SK-N-SH (cell line): ENCODE data around the gene SNRPE. TPM values are rescaled to one million over a fixed set of nuclear protein-coding genes. Genes with fewer than 3 reads are reported as not detected.

ENCODE experiments used
- CTCF ChIA-PET: fragments of 300-600, 350-600 bp; formaldehyde crosslinking; extraction: SDS; loops from one replicate; lab custom pipeline; 2021; lab: Yijun Ruan, JAX
- POLR2A ChIA-PET: fragments of 350-600 bp; sonication (Branson Sonifier 250); formaldehyde crosslinking; extraction: SDS; loops from one replicate; lab custom pipeline; 2020; ENCODE audit warnings: antibody characterized with exemption, inconsistent platforms; lab: Yijun Ruan, JAX
- DNase-seq: peaks from one replicate; pipeline ENCODE4 v3.0.0; 2012
- H2AFZ ChIP-seq: fragments of 200-600 bp; sonication (generic); 2 replicates; pipeline ENCODE4 v1.8.1; 2016; ENCODE audit warnings: antibody characterized with exemption, mild to moderate bottlenecking, low read depth
- H3F3A ChIP-seq: fragments of 200-600 bp; sonication (generic); replicated peaks from 2 replicates; pipeline ENCODE3; 2016; ENCODE audit warnings: antibody characterized with exemption, mild to moderate bottlenecking; ENCODE audit not compliant: insufficient read depth
- H3K27ac ChIP-seq, 2 experiments: fragments of 200-500 bp in 1 of 2; fragments of 200-600 bp in 1 of 2; sonication (Bioruptor generic) in 1 of 2; sonication (generic), shearing (Covaris generic) in 1 of 2; 2 replicates each; pipeline versions ENCODE4 v1.5.1 to v1.6.1; 2014 to 2016; ENCODE audit warnings: low read depth in 2 of 2, inconsistent platforms in 1 of 2, low read length in 1 of 2, mild to moderate bottlenecking in 1 of 2, mixed read lengths in 1 of 2
- H3K27me3 ChIP-seq: fragments of 200-600 bp; sonication (generic), shearing (Covaris generic); 2 replicates; pipeline ENCODE4 v1.6.1; 2016; ENCODE audit warnings: mixed run types; ENCODE audit not compliant: insufficient read depth
- H3K36me3 ChIP-seq, 2 experiments: fragments of 200-500 bp in 1 of 2; fragments of 200-600 bp in 1 of 2; sonication (Bioruptor generic) in 1 of 2; sonication (generic) in 1 of 2; replicated peaks in 1 of 2; 2 replicates each; pipeline versions ENCODE3 to v1.5.1; 2014 to 2016; ENCODE audit warnings: low read length in 1 of 2, mild to moderate bottlenecking in 1 of 2; ENCODE audit not compliant: insufficient read depth in 2 of 2, control insufficient read depth in 1 of 2
- H3K4me1 ChIP-seq, 2 experiments: fragments of 200-500 bp in 1 of 2; fragments of 200-600 bp in 1 of 2; sonication (Bioruptor generic) in 1 of 2; sonication (generic), shearing (Covaris generic) in 1 of 2; 2 replicates each; pipeline versions ENCODE4 v1.5.1 to v1.6.1; 2014 to 2016; ENCODE audit warnings: low read depth in 1 of 2, low read length in 1 of 2, mixed run types in 1 of 2; ENCODE audit not compliant: insufficient read depth in 2 of 2, control insufficient read depth in 1 of 2
- H3K4me2 ChIP-seq: fragments of 200-600 bp; sonication (generic), shearing (Covaris generic); 2 replicates; pipeline ENCODE4 v1.6.1; 2017; ENCODE audit warnings: mixed run types
- H3K4me3 ChIP-seq, 2 experiments: fragments of 200-500 bp in 1 of 2; fragments of 200-600 bp in 1 of 2; sonication (Bioruptor generic) in 1 of 2; sonication (generic), shearing (Covaris generic) in 1 of 2; 2 replicates each; pipeline versions ENCODE4 v1.5.1 to v1.8.1; 2014 to 2016; ENCODE audit warnings: low read depth in 2 of 2, inconsistent platforms in 1 of 2, low read length in 1 of 2, mild to moderate bottlenecking in 1 of 2, mixed read lengths in 1 of 2, moderate library complexity in 1 of 2
- H3K79me2 ChIP-seq: fragments of 200-600 bp; sonication (generic); 2 replicates; pipeline ENCODE4 v1.8.1; 2017; ENCODE audit warnings: mild to moderate bottlenecking; ENCODE audit not compliant: insufficient read depth
- H3K9ac ChIP-seq: fragments of 200-600 bp; sonication (generic); 2 replicates; pipeline ENCODE4 v1.6.1; 2017; ENCODE audit warnings: mixed run types
- H3K9me2 ChIP-seq: fragments of 200-600 bp; sonication (generic); 2 replicates; pipeline ENCODE4 v1.6.1; 2017; ENCODE audit warnings: mixed run types
- H3K9me3 ChIP-seq: fragments of 200-600 bp; sonication (generic); 2 replicates; pipeline ENCODE4 v1.6.1; 2017; ENCODE audit warnings: mixed run types, mild to moderate bottlenecking, moderate library complexity
- H4K20me1 ChIP-seq: fragments of 200-600 bp; sonication (generic); 2 replicates; pipeline ENCODE4 v1.6.1; 2017; ENCODE audit warnings: mild to moderate bottlenecking, mixed run types; ENCODE audit not compliant: insufficient read depth
- ELF1 ChIP-seq: IDR thresholded peaks from 2 replicates; pipeline ENCODE4 v1.4.0; 2012
- EP300 ChIP-seq, 2 experiments: IDR thresholded peaks; 2 replicates each; pipeline versions ENCODE4 v1.4.0 to v1.6.1; 2012; ENCODE audit warnings: borderline replicate concordance in 1 of 2, low read depth in 1 of 2, low read length in 1 of 2
- EZH2phosphoT487 ChIP-seq: fragments of 200-600 bp; sonication (generic); IDR thresholded peaks from 2 replicates; pipeline ENCODE4 v1.6.1; 2017; ENCODE audit warnings: low read depth, mixed run types, mild to moderate bottlenecking, antibody characterized with exemption, moderate library complexity, borderline replicate concordance
- MXI1 ChIP-seq: IDR thresholded peaks from 2 replicates; pipeline ENCODE4 v1.6.1; 2012; ENCODE audit warnings: mild to moderate bottlenecking, low read depth, low read length, improper control_type of control experiment
- NRF1 ChIP-seq: IDR thresholded peaks from 2 replicates; pipeline ENCODE4 v1.6.1; 2012; ENCODE audit warnings: low read depth, mild to moderate bottlenecking, low read length
- PBX3 ChIP-seq: IDR thresholded peaks from 2 replicates; pipeline ENCODE4; 2012
- POLR2AphosphoS5 ChIP-seq: IDR thresholded peaks from 2 replicates; pipeline ENCODE4 v1.6.1; 2012; ENCODE audit warnings: low read depth, low read length
- RAD21 ChIP-seq: IDR thresholded peaks from 2 replicates; pipeline ENCODE4 v1.6.1; 2012; ENCODE audit warnings: mild to moderate bottlenecking, low read length
- REST ChIP-seq: IDR thresholded peaks from 2 replicates; pipeline ENCODE4 v1.6.1; 2012; ENCODE audit warnings: mild to moderate bottlenecking, low read depth, low read length, moderate library complexity
- RXRA ChIP-seq: IDR thresholded peaks from 2 replicates; pipeline ENCODE4 v1.4.0; 2012; ENCODE audit warnings: low read depth, mild to moderate bottlenecking, borderline replicate concordance
- SIN3A ChIP-seq: IDR thresholded peaks from 2 replicates; pipeline ENCODE4 v1.6.1; 2012; ENCODE audit warnings: low read depth, mild to moderate bottlenecking, low read length, moderate library complexity, borderline replicate concordance
- SMC3 ChIP-seq: IDR thresholded peaks from 2 replicates; pipeline ENCODE4 v1.6.1; 2012; ENCODE audit warnings: low read depth, low read length, improper control_type of control experiment
- TAF1 ChIP-seq: IDR thresholded peaks from 2 replicates; pipeline ENCODE4 v1.6.1; 2012; ENCODE audit warnings: low read depth, mild to moderate bottlenecking, low read length, moderate library complexity, borderline replicate concordance
- TCF12 ChIP-seq: IDR thresholded peaks from 2 replicates; pipeline ENCODE4 v1.4.0; 2012
- TEAD4 ChIP-seq: IDR thresholded peaks from 2 replicates; pipeline ENCODE4 v1.4.0; 2012; ENCODE audit warnings: mild to moderate bottlenecking, borderline replicate concordance; ENCODE audit not compliant: insufficient read depth
- WGBS: methylation state at CpG from one replicate; pipeline ENCODE4 v1.1.6; 2017; ENCODE audit warnings: low lambda C conversion rate; 5-methylcytosine and 5-hydroxymethylcytosine counted together
- polyA plus RNA-seq, 3 experiments: library from polyadenylated mRNA; depleted of rRNA; stranded (reverse); fragments of >200 nt; gene quantifications; 2 replicates each; pipeline ENCODE4 v1.2.3, GENCODE V29; 2012
- TF ChIP-seq, protein P1 (sequence below): IDR thresholded peaks from 2 replicates; pipeline ENCODE4 v1.4.0; 2012; ENCODE audit warnings: low read depth, borderline replicate concordance

Gene SNRPE
- polyA plus RNA-seq, 1 of the 3 experiments (the other 2 are of a cell fraction), result 359 TPM

DNA sequence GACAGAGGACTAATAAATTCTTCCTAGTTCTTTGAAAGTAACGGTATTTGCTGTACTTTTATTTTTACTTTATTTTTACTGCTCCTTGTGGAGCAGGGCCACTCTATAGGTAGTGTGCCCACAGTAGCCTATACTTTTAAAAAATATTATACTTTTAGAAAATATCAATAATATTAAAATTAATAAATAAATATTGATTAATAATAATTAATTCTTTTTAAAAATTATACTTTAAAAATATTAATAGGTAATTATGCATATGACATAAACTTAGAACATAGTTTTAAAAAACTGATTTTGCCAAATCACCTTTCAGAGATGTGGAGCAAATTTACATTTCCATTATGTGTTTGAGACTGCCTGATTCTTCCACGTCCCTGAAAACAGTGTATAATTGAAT lies 35.2 kb upstream of the SNRPE start:
- no peak overlapping the region for H3K4me2 ChIP-seq
- H4K20me1 ChIP-seq, result peaks cover 31% of the 10 kb centered on the region
- no peak for TF ChIP-seq REST
- TF ChIP-seq, protein P1, sequence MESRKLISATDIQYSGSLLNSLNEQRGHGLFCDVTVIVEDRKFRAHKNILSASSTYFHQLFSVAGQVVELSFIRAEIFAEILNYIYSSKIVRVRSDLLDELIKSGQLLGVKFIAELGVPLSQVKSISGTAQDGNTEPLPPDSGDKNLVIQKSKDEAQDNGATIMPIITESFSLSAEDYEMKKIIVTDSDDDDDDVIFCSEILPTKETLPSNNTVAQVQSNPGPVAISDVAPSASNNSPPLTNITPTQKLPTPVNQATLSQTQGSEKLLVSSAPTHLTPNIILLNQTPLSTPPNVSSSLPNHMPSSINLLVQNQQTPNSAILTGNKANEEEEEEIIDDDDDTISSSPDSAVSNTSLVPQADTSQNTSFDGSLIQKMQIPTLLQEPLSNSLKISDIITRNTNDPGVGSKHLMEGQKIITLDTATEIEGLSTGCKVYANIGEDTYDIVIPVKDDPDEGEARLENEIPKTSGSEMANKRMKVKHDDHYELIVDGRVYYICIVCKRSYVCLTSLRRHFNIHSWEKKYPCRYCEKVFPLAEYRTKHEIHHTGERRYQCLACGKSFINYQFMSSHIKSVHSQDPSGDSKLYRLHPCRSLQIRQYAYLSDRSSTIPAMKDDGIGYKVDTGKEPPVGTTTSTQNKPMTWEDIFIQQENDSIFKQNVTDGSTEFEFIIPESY, result no peak
- TF ChIP-seq POLR2AphosphoS5, result no peak
- TF ChIP-seq PBX3, result no peak
- TF ChIP-seq RAD21, result no peak
- no peak for TF ChIP-seq EZH2phosphoT487
- no peak for TF ChIP-seq TAF1
- no peak for TF ChIP-seq EP300 (IDR thresholded peaks at IDR 0.05; ENCODE audit: borderline replicate concordance in 1 of 2, low read depth in 1 of 2, low read length in 1 of 2)
- no peak for TF ChIP-seq NRF1
- TF ChIP-seq RXRA, result no peak
- TF ChIP-seq MXI1, result no peak
- TF ChIP-seq TCF12, result no peak
- no peak for TF ChIP-seq TEAD4
- TF ChIP-seq SIN3A, result no peak
- no peak for TF ChIP-seq SMC3
- no peak for TF ChIP-seq ELF1
- TF ChIP-seq, all 33 proteins: peak for 0
- Histone ChIP-seq H3K27me3 (no peaks in the 10 kb centered on the region), H3K9ac (no peak overlapping the region), H3F3A (peaks cover 23% of the 10 kb centered on the region), H3K27ac (no peak overlapping the region), H3K4me1 (peaks cover 4 to 5% of the 10 kb centered on the region in 2 experiments; a peak in 2 of 4 replicates), H3K79me2 (peaks cover 71% of the 10 kb centered on the region), H3K9me3 (no peaks in the 10 kb centered on the region), H2AFZ (no peak overlapping the region), H3K4me3 (no peak overlapping the region), H3K9me2 (no peaks in the 10 kb centered on the region), H3K36me3 (peaks cover 77 to 83% of the 10 kb centered on the region in 2 experiments)
- DNase-seq, result no peak
- CTCF ChIA-PET, result no interaction called here
- POLR2A ChIA-PET, result no interaction called here
- 90% methylated on average over 2 of the region's 2 CpGs for WGBS
